LNCaP clone FGC (cell line): ENCODE measurements around the gene NLGN4X.

Experiments used
- DNase-seq: peaks from one replicate; pipeline ENCODE4 v3.0.0-alpha.2; 2011; ENCODE audit warnings: low read depth
- H3K4me3 ChIP-seq: 2 replicates; pipeline ENCODE4 v1.5.1; 2011; ENCODE audit warnings: mild to moderate bottlenecking, low read depth, low read length, control low read depth
- CTCF ChIP-seq: IDR thresholded peaks from 2 replicates; pipeline ENCODE4 v1.5.1; 2012; ENCODE audit warnings: mild to moderate bottlenecking; ENCODE audit not compliant: control insufficient read depth, insufficient read depth; ENCODE audit errors: extremely low read depth

Gene NLGN4X

DNA sequence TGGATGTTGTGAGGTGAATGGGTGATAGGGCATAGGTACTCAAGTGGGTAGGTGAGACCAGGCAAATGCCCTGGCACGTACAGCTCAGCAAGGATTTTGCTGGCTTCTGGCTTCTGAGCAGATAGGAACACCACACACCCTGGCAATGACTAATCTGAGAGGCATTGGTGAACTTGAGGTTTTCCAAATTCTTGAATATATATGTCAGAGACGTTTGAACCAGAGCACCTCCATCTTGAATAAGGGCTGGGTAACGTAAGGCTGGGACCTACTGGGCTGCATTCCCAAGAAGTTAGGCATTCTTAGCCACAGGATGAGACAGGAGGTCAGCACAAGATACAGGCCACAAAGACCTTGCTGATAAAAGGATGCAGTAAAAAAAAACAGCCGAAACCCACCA is 204.5 kb downstream of the NLGN4X start:
- H3K4me3 ChIP-seq: no peak overlapping the region
- no peak for TF ChIP-seq CTCF
- no peak for DNase-seq

DNA sequence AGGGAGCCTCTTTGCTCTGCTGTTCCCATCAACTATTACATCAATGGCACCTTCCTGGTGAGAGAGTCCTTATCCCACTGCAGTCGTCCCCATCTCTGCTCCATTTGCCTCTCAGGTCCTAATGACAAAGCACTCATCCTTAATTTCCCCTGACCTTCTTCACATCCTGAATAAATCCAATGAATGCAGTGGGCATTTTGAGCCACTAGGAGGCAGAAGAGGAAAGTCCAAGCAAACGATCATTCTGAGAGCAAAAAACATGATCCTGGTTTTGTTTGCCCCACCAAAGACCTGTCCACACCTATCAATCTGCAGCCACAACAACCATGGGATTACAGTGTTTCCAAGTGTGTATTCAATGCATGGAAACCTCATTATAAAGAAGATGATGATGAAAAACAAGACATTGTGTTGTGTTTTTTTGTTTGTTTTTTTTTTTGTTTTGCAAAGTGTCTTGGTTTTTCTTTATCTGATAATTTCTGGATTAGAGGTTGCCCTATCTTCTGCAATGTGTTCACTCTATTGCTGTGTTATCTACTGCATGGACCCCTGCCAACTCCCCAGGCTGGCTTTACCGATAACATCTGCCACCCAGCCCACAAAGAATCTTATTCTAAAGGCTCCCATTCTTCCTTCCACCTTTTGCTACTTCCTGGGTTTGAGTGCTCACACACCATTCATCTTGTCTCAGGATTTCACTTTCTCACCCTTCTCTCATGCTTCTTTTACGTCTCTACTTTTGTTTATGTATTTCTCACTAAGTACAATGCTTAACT is 207.2 kb downstream of the NLGN4X start:
- no peak overlapping the region for H3K4me3 ChIP-seq
- no peak for DNase-seq
- peak; percentile 75 for TF ChIP-seq CTCF

GRCh38 chrX:6019076-6019475 is 209.6 kb downstream of the NLGN4X start:
- no peak for DNase-seq
- TF ChIP-seq CTCF: no peak
- no peak overlapping the region for H3K4me3 ChIP-seq

GRCh38 chrX:6015423-6015822 is 213.2 kb downstream of the NLGN4X start:
- TF ChIP-seq CTCF: no peak
- no peak overlapping the region for H3K4me3 ChIP-seq
- no peak for DNase-seq

DNA sequence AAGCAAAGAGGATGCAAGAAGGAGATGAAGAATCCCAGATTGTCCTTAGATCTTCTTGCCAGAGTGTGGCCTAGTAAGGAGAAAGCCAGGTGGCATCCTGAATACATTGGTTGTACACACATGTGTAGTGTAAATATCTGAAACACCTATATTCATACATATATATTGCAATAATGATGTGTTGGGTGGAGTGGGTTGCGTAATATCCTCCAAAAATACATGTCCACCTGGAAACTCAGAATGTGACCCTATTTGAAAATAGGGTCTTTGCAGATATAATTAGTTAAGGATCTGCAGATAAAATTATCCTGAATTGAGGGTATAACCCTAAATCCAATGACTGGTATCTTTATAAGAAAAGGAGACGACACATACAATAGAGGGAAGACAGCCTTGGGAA is 216.3 kb downstream of the NLGN4X start:
- TF ChIP-seq CTCF: no peak
- DNase-seq: no peak
- H3K4me3 ChIP-seq: no peak overlapping the region

GRCh38 chrX:6005856-6006255 is 222.8 kb downstream of the NLGN4X start:
- H3K4me3 ChIP-seq: no peak overlapping the region
- DNase-seq: no peak
- no peak for TF ChIP-seq CTCF

- no peak for TF ChIP-seq CTCF
- no peak for DNase-seq
- H3K4me3 ChIP-seq: no peak overlapping the region
Measured at GRCh38 chrX:6004529-6004928, 224.1 kb downstream of the NLGN4X start.
